Mesenteric fat pad (tissue), 1 donor: ENCODE data around the gene CGNL1. TPM values are rescaled to one million over a fixed set of nuclear protein-coding genes. Genes with fewer than 3 reads are reported as not detected.
A peak's percentile ranks its signal among the peaks of the same experiment; 100 is the strongest.

Source experiments
- DNase-seq: peaks from one replicate; pipeline ENCODE4 v3.0.0-alpha.2; 2020; ENCODE audit warnings: low spot score
- total RNA-seq: library from RNA; stranded (reverse); fragmentation: NEBNext Ultra II Directional; extraction: Animal tissue kit (Norgen Biotek cat#: 25700); gene quantifications from one replicate; pipeline ENCODE4 v1.2.1, GENCODE V29; 2021
- donor health status: DM: yes; HTN: yes; CAD: no.

Gene CGNL1
- total RNA-seq, 1 donor from 2014 or later = 2.4 TPM

- DNase-seq = no peak
These were observed 168.7 kb downstream of the CGNL1 start for GRCh38 chr15:57544848-57545480.

DNA sequence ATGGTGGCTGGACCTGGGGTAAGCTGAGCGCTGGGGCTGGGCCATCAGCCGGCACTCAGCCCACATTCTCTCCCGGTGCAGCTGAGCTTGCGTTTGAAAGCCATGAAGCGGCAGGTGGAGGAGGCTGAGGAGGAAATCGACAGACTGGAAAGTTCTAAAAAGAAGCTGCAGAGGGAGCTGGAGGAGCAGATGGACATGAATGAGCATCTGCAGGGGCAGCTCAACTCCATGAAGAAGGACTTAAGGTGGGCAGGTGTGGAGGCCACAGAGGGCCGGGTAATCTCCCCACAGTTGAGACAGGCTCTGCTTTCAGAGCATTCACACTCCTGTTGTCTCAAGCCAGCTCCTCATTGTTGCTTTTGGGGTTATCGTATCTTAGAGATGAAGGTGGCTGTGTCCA, 169.7 kb downstream of the CGNL1 start:
- DNase-seq = no peak

GRCh38 chr15:57547243-57547755, 171.0 kb downstream of the CGNL1 start:
- DNase-seq = no peak

GRCh38 chr15:57548351-57548750, 172.0 kb downstream of the CGNL1 start:
- DNase-seq = no peak

DNA sequence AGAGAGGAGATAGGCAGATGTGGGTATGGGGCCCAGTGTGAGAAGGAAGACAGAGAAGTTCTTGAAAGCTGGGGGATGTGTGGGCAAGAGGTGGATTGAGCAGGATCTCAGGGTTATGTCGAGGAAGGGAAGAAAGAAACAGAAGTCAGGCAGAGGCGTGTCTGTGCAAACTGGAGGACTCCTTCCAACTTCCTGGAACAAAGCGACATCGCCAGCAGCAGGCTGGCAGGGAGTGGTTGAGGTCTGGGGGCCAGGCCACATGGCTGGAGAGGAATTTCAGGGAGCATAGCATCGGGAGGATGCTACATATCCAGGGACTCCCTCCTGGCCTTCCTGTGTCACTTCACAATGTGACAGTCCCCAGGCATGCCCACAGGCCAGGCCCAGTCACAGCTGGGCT, 172.5 kb downstream of the CGNL1 start:
- no peak for DNase-seq

DNA sequence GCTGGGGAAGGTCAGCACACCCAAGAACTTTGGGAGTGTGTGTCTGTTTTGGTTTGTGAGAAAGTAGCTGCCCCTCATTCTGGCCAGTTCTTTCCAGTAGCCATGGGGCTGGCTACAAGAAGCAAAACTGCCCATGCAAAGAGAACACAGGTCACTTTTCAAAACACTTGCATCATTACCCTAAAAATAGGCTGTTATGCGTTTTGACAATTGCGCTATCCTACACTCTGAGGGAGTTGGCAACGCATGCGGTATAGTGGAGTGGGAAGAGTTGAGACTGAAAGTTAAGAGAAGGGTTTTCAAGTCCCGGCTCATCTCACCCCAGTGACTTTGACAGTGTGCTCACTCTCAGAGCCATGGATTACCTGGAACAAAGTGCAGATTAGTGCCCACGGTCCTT, 173.6 kb downstream of the CGNL1 start:
- DNase-seq = no peak

- no peak for DNase-seq
These were observed 174.3 kb downstream of the CGNL1 start for GRCh38 chr15:57550640-57551039.

GRCh38 chr15:57551715-57552677, 175.7 kb downstream of the CGNL1 start:
- DNase-seq = no peak

- DNase-seq = no peak
These were observed 176.5 kb downstream of the CGNL1 start for GRCh38 chr15:57552678-57553334.

GRCh38 chr15:57553526-57553925, 177.2 kb downstream of the CGNL1 start:
- DNase-seq = no peak

GRCh38 chr15:57554063-57554811, 177.9 kb downstream of the CGNL1 start:
- no peak for DNase-seq

- no peak for DNase-seq
These were observed 178.5 kb downstream of the CGNL1 start for GRCh38 chr15:57554812-57555179.

- DNase-seq = no peak
These were observed 179.0 kb downstream of the CGNL1 start for GRCh38 chr15:57555270-57555669.

- no peak for DNase-seq
These were observed 179.7 kb downstream of the CGNL1 start for GRCh38 chr15:57556040-57556439.

- DNase-seq = no peak
These were observed 181.0 kb downstream of the CGNL1 start for GRCh38 chr15:57557267-57557666.

- peak; percentile 60 for DNase-seq
These were observed 181.5 kb downstream of the CGNL1 start for GRCh38 chr15:57557810-57558209.

DNA sequence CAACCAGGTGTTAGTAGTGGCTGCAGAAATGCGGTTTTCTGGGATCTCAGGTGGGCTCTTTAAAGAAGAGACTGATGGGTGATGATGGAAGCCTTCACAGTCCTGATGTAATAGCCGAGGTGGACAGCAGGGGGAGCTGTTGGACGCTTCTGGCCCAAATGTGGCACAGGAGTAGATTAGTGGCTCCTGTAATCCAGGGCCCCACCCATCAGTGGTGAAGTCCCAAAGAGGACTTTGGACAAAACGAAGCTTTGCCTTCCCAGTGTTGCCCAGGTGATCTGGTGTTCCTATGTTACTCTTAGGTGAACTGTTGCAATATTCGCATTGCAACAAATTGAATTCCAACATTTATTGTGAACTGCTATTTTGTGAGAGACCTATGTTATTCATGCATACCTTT, 183.6 kb downstream of the CGNL1 start:
- DNase-seq = peak; percentile 90

DNA sequence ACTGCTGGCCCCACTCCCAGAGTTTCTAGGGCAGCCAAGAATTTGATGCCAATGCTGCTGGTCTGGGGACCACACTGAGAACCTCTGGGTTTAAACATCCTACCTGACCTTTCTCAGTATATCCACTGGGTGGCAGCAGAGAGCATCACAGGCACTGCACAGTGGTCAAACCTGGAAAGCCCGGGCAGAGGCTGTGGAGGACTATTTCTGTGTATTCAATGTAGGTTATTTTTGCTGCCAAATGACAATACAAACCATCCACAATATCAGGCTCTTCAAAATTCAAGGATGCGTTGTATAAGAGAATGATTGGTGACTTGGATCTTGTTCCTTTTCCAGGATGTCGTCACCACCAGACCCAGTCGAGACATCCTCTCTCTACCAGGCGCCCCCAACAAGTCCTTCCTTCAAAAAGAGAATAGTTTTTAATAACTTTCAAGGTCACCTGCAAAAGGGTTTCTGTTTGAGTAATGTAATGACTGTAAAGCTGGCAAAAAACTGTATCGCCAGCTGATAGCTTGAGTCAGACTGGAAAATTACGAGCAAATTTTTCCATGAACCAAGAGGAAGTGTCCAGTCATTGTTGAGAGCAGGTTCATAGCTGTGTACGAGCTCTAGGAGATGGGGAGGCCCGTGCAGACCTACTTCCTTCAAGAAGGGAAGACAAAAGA, 184.9 kb downstream of the CGNL1 start:
- peak; percentile 89 for DNase-seq

DNA sequence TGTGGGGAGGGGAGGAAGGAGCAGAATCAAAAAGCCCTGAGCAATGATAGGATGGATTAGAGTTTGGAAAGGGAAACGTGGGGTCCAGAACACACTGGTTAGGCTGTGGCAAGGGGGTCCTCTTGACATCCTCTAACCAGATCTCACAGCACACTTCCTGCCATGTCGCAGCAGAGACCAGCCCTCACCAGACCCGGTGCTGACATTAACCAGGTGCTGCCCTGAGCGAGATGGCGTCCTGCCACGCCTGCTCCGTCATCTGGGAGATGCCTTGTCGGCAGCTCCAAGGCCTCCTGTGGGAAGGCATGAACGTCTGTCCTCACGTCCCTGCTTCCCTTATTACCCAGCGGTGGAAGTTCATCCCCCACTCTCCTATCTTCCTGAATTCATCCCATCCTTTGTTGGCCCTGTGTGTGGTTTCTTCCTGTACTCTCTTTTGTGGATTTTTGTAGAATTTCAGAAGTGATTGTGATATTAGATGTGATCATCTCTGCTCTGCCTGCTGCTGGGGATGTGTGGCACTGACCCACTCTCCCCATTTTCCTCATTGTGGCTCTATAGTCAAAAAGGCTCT, 186.0 kb downstream of the CGNL1 start:
- peak; percentile 82 for DNase-seq

DNA sequence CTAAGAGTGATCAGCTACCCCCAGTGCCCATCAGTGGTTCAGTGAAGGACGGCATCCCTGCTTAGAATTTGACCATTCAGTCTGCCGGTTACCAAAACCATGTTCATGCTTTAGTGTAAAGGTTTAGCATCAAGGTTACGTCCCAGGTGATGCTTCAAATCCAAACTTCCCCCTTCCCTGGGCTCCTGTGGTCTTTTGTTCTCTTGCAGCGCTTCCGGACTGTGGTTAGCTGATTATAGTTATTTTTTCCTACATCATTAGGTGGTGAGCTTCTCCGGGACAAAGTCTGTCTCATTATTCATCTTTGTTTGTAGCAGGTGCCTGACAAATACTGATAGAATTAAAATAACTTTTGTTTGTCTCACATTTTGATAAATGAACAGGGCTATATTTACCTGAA, 187.1 kb downstream of the CGNL1 start:
- peak; percentile 37 for DNase-seq
